ENCODE results near the gene SLC35F1. TPM values are rescaled to one million over a fixed set of nuclear protein-coding genes. Genes with fewer than 3 reads are reported as not detected.

The SLC35F1 gene
- total RNA-seq, 3 donors from 2014 or later = 0.23 to 6.1 (median 0.29) TPM

GRCh38 chr6:118313208-118313607, 406.1 kb downstream of the SLC35F1 start:
- Histone ChIP-seq H3K4me3 (no peak overlapping the region), H3K4me1 (ENCODE audit: low read depth) (no peaks in the 10 kb centered on the region), H3K36me3 (ENCODE audit: low read depth) (no peaks in the 10 kb centered on the region), H3K9me3 (no peaks in the 10 kb centered on the region)
- intact Hi-C loops (cut with DNase I, micrococcal nuclease) = no loop called here
- no peak for TF ChIP-seq CTCF (IDR thresholded peaks at IDR 0.05)
- ATAC-seq (no peak), DNase-seq (no peak)

- intact Hi-C loops (cut with DNase I, micrococcal nuclease) = no loop called here
- H3K4me1 ChIP-seq (ENCODE audit: low read depth) = no peaks in the 10 kb centered on the region
Observed at GRCh38 chr6:118313762-118314161, 406.7 kb downstream of the SLC35F1 start.

GRCh38 chr6:118316796-118317384, 409.8 kb downstream of the SLC35F1 start:
- intact Hi-C loops (cut with DNase I, micrococcal nuclease) = no loop called here

More at GRCh38 chr6:118313762-118314161, 406.7 kb downstream of the SLC35F1 start:
- no peak for DNase-seq
- TF ChIP-seq CTCF (IDR thresholded peaks at IDR 0.05) = no peak
- H3K36me3 ChIP-seq (ENCODE audit: low read depth) = no peaks in the 10 kb centered on the region
- no peak overlapping the region for H3K4me3 ChIP-seq
- no peaks in the 10 kb centered on the region for H3K9me3 ChIP-seq
- ATAC-seq = no peak

GRCh38 chr6:118317581-118318563, 410.8 kb downstream of the SLC35F1 start:
- H3K4me1 ChIP-seq (ENCODE audit: low read depth) = no peaks in the 10 kb centered on the region
- TF ChIP-seq CTCF (IDR thresholded peaks at IDR 0.05) = no peak
- DNase-seq (no peak), ATAC-seq (no peak)
- H3K36me3 ChIP-seq (ENCODE audit: low read depth) = no peaks in the 10 kb centered on the region
- H3K9me3 ChIP-seq = no peaks in the 10 kb centered on the region
- no peak overlapping the region for H3K4me3 ChIP-seq
- intact Hi-C loops (cut with DNase I, micrococcal nuclease) = no loop called here

More at GRCh38 chr6:118316796-118317384, 409.8 kb downstream of the SLC35F1 start:
- DNase-seq = no peak
- Histone ChIP-seq H3K4me1 (ENCODE audit: low read depth) (no peaks in the 10 kb centered on the region), H3K36me3 (ENCODE audit: low read depth) (no peaks in the 10 kb centered on the region), H3K9me3 (no peaks in the 10 kb centered on the region), H3K4me3 (no peak overlapping the region)
- no peak for TF ChIP-seq CTCF (IDR thresholded peaks at IDR 0.05)
- ATAC-seq = no peak

- no peaks in the 10 kb centered on the region for H3K36me3 ChIP-seq (ENCODE audit: low read depth)
- TF ChIP-seq CTCF (IDR thresholded peaks at IDR 0.05) = no peak
- ATAC-seq (no peak), DNase-seq (no peak)
- H3K9me3 ChIP-seq = no peaks in the 10 kb centered on the region
- intact Hi-C loops (cut with DNase I, micrococcal nuclease) = no loop called here
- H3K4me3 ChIP-seq = no peak overlapping the region
- no peaks in the 10 kb centered on the region for H3K4me1 ChIP-seq (ENCODE audit: low read depth)
Observed at GRCh38 chr6:118318648-118319047, 411.6 kb downstream of the SLC35F1 start.
